Lower lobe of right lung (tissue), 2 donors: ENCODE measurements around the gene CASQ2. TPM values are rescaled to one million over a fixed set of nuclear protein-coding genes. Genes with fewer than 3 reads are reported as not detected.

Experiments used
- ATAC-seq, 2 donors: fragments of 200-7000 bp; cut with Tn5 transposase; one replicate each; pipeline ENCODE4 v1.9.1; 2020 to 2022; ENCODE audit warnings: mild to moderate bottlenecking in 2 of 2, moderate library complexity in 2 of 2
- DNase-seq: peaks from one replicate; pipeline ENCODE4 v3.0.0-alpha.2; 2020
- H3K27ac ChIP-seq: fragments of 200-600 bp; one replicate; pipeline ENCODE4 v1.8.0; 2022
- H3K27me3 ChIP-seq: fragments of 200-600 bp; one replicate; pipeline ENCODE4 v1.8.0; 2022; ENCODE audit warnings: low read depth
- H3K36me3 ChIP-seq: fragments of 200-600 bp; one replicate; pipeline ENCODE4 v1.8.0; 2022; ENCODE audit warnings: mild to moderate bottlenecking
- H3K4me1 ChIP-seq: fragments of 200-600 bp; one replicate; pipeline ENCODE4 v1.8.0; 2022
- H3K4me3 ChIP-seq: fragments of 200-600 bp; one replicate; pipeline ENCODE4 v1.8.0; 2022; ENCODE audit warnings: mild to moderate bottlenecking
- H3K9me3 ChIP-seq: fragments of 200-600 bp; one replicate; pipeline ENCODE4 v1.8.0; 2022
- CTCF ChIP-seq: fragments of 200-600 bp; IDR thresholded peaks from one replicate; pipeline ENCODE4 v1.8.0; 2022; ENCODE audit warnings: antibody characterized with exemption, mild to moderate bottlenecking
- intact Hi-C: fragments of 100-400 bp; cut with DNase I; formaldehyde crosslinking; loops from one replicate; pipeline ENCODE4 v1.11.0; 2022
- total RNA-seq: library from RNA; stranded (reverse); fragmentation: NEBNext Ultra II Directional; extraction: Animal tissue kit (Norgen Biotek cat#: 25700); gene quantifications from one replicate; pipeline ENCODE4 v1.2.1, GENCODE V29; 2021
- donor health status: DM: no; HTN: yes; CAD: no; lungs with severe emphysema.

Gene CASQ2
- total RNA-seq, 1 donor from 2014 or later: 3.3 TPM

- no peak for TF ChIP-seq CTCF
- ATAC-seq: no peak
- no peak for DNase-seq
- Histone ChIP-seq H3K4me1 (no peaks in the 10 kb centered on the region), H3K9me3 (no peaks in the 10 kb centered on the region), H3K36me3 (no peaks in the 10 kb centered on the region), H3K27me3 (no peaks in the 10 kb centered on the region), H3K4me3 (no peak overlapping the region), H3K27ac (no peak overlapping the region)
- intact Hi-C loops: no loop called here
Observed at GRCh38 chr1:115757856-115758255, 10.7 kb downstream of the CASQ2 start.

- H3K9me3 ChIP-seq: no peaks in the 10 kb centered on the region
- no peaks in the 10 kb centered on the region for H3K27me3 ChIP-seq
- DNase-seq (no peak), ATAC-seq (no peak)
- H3K36me3 ChIP-seq: no peaks in the 10 kb centered on the region
- no peak for TF ChIP-seq CTCF
- no peaks in the 10 kb centered on the region for H3K4me1 ChIP-seq
- no peak overlapping the region for H3K27ac ChIP-seq
- no peak overlapping the region for H3K4me3 ChIP-seq
- intact Hi-C loops: no loop called here
Observed at GRCh38 chr1:115757326-115757725, 11.2 kb downstream of the CASQ2 start.

GRCh38 chr1:115755456-115756370 is 12.8 kb downstream of the CASQ2 start:
- intact Hi-C loops: no loop called here
- ATAC-seq (peak in 1 of 2 donors; percentile 27), DNase-seq (no peak)
- Histone ChIP-seq H3K4me1 (no peaks in the 10 kb centered on the region), H3K4me3 (no peak overlapping the region), H3K27me3 (no peaks in the 10 kb centered on the region), H3K9me3 (no peaks in the 10 kb centered on the region), H3K27ac (no peak overlapping the region), H3K36me3 (no peaks in the 10 kb centered on the region)
- no peak for TF ChIP-seq CTCF

GRCh38 chr1:115753830-115754229 is 14.7 kb downstream of the CASQ2 start:
- no peaks in the 10 kb centered on the region for H3K36me3 ChIP-seq
- no peak overlapping the region for H3K27ac ChIP-seq
- no peaks in the 10 kb centered on the region for H3K9me3 ChIP-seq
- no peak for TF ChIP-seq CTCF
- no peaks in the 10 kb centered on the region for H3K27me3 ChIP-seq
- intact Hi-C loops: no loop called here
- DNase-seq (no peak), ATAC-seq (no peak)
- H3K4me1 ChIP-seq: no peaks in the 10 kb centered on the region
- no peak overlapping the region for H3K4me3 ChIP-seq

GRCh38 chr1:115753361-115753760 is 15.2 kb downstream of the CASQ2 start:
- Histone ChIP-seq H3K27ac (no peak overlapping the region), H3K9me3 (no peaks in the 10 kb centered on the region), H3K27me3 (no peaks in the 10 kb centered on the region), H3K4me3 (no peak overlapping the region), H3K36me3 (no peaks in the 10 kb centered on the region), H3K4me1 (no peaks in the 10 kb centered on the region)
- intact Hi-C loops: no loop called here
- no peak for TF ChIP-seq CTCF
- ATAC-seq: no peak
- no peak for DNase-seq
